NCI-H187 treated with DMSO at 0.1 percent for 48 hours (cell line): ENCODE results near the gene SEMG2.

Source experiments
- DNase-seq: peaks from one replicate; lab custom pipeline; 2025; lab: John Stamatoyannopoulos, UW

Gene SEMG2

GRCh38 chr20:45221076-45221475, at the start of gene SEMG2:
TSS of gene SEMG2 (plus strand) at chr20:45221373. CDS start at chr20:45221390, 17 bp downstream.
- DNase-seq = no peak

GRCh38 chr20:45173522-45173921, 47.7 kb upstream of the SEMG2 start:
- DNase-seq = no peak

GRCh38 chr20:45174434-45175364, 46.5 kb upstream of the SEMG2 start, which contains the start of gene PI3:
TSS of gene PI3 (plus strand) at chr20:45174902. CDS start at chr20:45174923, 21 bp downstream.
- no peak for DNase-seq

GRCh38 chr20:45176526-45177267, 44.5 kb upstream of the SEMG2 start:
- DNase-seq = no peak

- DNase-seq = no peak
These were observed 42.0 kb upstream of the SEMG2 start for GRCh38 chr20:45179166-45179565.

GRCh38 chr20:45181639-45182038, 39.5 kb upstream of the SEMG2 start:
- DNase-seq = no peak

GRCh38 chr20:45183084-45183483, 38.1 kb upstream of the SEMG2 start:
- no peak for DNase-seq

GRCh38 chr20:45187693-45188092, 33.5 kb upstream of the SEMG2 start:
- DNase-seq = no peak

GRCh38 chr20:45189067-45189609, 32.0 kb upstream of the SEMG2 start:
- no peak for DNase-seq

- DNase-seq = no peak
These were observed 31.3 kb upstream of the SEMG2 start for GRCh38 chr20:45189861-45190260.

- no peak for DNase-seq
These were observed 29.2 kb upstream of the SEMG2 start for GRCh38 chr20:45191926-45192325.

GRCh38 chr20:45193331-45193730, 27.8 kb upstream of the SEMG2 start:
- no peak for DNase-seq

GRCh38 chr20:45206725-45207124, 14.4 kb upstream of the SEMG2 start, which contains the start of gene SEMG1:
TSS of gene SEMG1 (plus strand) at chr20:45207033. CDS start at chr20:45207054, 21 bp downstream.
- DNase-seq = no peak

GRCh38 chr20:45209924-45210323, 11.2 kb upstream of the SEMG2 start:
- no peak for DNase-seq

GRCh38 chr20:45211569-45212474, 9.4 kb upstream of the SEMG2 start:
- no peak for DNase-seq

- no peak for DNase-seq
These were observed 8.3 kb upstream of the SEMG2 start for GRCh38 chr20:45212836-45213235.

GRCh38 chr20:45218124-45218523, 3.0 kb upstream of the SEMG2 start:
- no peak for DNase-seq

- no peak for DNase-seq
These were observed 2.5 kb upstream of the SEMG2 start for GRCh38 chr20:45218636-45219035.

GRCh38 chr20:45223136-45223535, 2.0 kb downstream of the SEMG2 start:
- no peak for DNase-seq

- no peak for DNase-seq
These were observed 5.1 kb downstream of the SEMG2 start for GRCh38 chr20:45226287-45226686.

- DNase-seq = no peak
These were observed 8.3 kb downstream of the SEMG2 start for GRCh38 chr20:45229264-45230056.
